CD4-positive, alpha-beta T cell treated with Interleukin-17A for 4 hours (primary cell): Measurements from ENCODE around the gene GCNT3.
"Not testable (repeated sequence)": the region's sequence is repeated elsewhere in the genome, so short reads cannot be mapped to it uniquely, and the experiment has no call there.

Source experiments
- DNase-seq: peaks from one replicate; pipeline ENCODE4 v3.0.0-alpha.2; 2020; ENCODE audit warnings: mixed read lengths

The GCNT3 gene

DNA sequence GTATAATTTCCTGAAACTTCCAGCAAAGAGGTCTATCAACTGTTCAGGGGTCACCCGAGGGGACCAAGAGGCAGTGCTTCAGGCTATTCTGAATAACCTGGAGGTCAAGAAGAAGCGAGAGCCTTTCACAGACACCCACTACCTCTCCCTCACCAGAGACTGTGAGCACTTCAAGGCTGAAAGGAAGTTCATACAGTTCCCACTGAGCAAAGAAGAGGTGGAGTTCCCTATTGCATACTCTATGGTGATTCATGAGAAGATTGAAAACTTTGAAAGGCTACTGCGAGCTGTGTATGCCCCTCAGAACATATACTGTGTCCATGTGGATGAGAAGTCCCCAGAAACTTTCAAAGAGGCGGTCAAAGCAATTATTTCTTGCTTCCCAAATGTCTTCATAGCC, 6.8 kb downstream of the GCNT3 start:
- DNase-seq, result no peak

DNA sequence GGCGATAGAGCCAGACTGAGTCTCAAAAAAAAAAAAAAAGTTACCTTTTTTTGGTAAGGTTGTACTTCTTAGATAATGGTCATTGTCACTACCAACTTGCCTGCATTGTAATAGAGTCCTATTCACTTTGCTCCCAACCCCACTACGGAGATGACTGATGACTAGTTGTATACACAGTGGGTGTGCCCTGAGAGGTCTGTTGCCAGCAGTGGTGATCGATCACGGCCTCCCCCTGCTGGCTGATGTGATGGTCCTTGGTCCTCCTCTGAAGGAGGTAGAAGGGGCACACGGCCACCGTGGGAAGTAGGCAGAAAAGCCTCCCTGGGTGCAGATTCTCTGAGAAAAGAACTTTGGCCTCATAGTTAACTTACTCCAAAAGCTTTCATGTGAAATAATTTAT, 10.7 kb downstream of the GCNT3 start:
- peak; percentile 25 for DNase-seq

DNA sequence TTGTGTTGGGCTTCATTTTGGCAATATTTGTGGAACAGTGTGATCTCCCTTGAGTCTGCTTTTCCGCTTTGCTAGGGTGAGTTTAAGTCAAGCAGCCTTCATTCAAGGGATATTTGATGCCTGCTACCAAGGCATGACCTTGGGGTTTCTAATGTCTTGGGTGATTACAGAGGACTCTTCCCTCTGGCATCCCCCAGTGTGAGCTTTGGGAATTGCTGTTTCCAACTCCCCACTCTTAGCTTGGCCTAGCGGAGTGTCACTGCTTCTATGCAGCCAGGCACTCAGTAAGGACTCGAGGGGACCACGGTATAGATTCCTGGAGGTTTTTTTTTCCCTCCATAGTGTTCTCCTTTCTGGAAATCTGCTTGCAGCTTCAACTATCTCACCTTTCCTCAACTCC, 21.1 kb downstream of the GCNT3 start:
- DNase-seq, result no peak

- no peak for DNase-seq
These were observed 24.6 kb downstream of the GCNT3 start for GRCh38 chr15:59636184-59636583.

- not testable (repeated sequence) for DNase-seq
These were observed 25.9 kb downstream of the GCNT3 start for GRCh38 chr15:59637507-59637906.

- DNase-seq, result no peak
These were observed 30.8 kb downstream of the GCNT3 start for GRCh38 chr15:59642351-59642750.

- no peak for DNase-seq
These were observed 33.2 kb downstream of the GCNT3 start for GRCh38 chr15:59644756-59645155.

- not testable (repeated sequence) for DNase-seq
These were observed 34.2 kb downstream of the GCNT3 start for GRCh38 chr15:59645812-59646211.

DNA sequence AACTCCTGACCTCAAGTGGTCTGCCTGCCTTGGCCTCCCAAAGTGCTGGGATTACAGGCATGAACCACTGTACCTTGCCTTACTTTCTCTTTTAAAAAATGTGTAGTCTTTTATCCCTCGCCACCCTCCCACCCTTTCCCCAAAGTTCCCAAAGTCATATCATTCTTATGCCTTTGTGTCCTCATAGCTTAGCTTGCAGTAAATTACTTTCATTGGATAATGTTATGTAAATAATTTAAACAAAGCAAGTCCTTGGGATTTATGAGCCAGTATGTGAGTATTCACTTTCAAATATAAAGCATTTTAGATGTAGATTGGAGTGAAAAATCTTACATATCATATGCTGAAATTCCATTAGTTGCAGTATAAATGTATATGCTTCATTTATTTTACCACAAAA, 34.7 kb downstream of the GCNT3 start:
- no peak for DNase-seq

DNA sequence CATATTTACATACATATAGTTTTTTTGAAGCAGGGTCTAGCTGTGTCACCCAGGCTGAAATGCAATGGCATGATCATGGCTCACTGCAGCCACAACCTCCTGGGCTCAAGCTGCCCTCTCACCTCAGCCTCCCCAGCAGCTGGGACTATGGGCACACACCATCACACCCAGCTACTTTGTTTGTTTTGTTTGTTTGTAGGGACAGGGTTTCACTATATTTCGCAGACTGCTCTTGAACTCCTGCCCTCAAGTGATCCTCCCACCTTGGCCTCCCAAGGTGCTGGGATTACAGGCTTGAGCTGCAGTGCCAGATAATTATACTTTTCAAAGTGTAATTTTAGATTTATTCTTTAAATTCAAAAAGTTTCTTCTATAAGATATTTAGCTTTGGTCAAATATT, 35.5 kb downstream of the GCNT3 start:
- no peak for DNase-seq

DNA sequence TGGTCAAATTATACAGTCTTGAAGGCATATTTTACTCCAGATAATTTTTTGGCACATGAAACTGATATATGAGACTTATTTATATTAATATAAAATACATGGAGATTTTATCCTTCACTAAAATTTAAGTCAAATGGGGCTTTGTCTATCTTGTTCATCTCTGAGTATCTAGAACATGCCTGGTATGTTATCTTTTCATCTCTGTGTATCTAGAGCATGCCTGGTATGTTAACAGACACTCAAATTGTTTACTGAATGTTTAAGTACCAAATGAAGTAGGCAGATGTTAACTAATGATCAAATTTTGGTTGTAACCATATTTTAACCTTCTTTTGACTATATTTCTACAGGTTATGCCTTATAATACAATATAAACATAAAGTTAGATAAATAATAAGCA, 38.0 kb downstream of the GCNT3 start:
- no peak for DNase-seq

DNA sequence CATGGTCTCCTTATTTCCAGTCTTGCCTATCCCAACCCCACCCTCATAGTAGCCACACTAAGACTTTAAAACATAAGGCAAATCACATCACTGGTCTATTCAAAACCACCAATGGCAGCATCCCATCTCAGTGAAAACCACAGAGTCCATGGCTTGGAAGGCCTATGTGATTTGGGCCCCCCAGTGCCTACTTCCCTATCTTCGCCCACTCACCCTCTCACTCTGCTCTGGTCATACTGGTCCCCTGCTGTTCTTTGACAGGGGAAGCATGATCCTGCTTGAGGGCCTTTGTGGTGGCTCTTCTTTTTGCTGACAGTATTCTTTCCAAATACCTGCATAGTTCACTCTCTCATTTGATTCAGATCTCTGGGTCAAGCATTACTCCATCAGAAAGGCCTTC, 42.5 kb downstream of the GCNT3 start:
- DNase-seq, result no peak

DNA sequence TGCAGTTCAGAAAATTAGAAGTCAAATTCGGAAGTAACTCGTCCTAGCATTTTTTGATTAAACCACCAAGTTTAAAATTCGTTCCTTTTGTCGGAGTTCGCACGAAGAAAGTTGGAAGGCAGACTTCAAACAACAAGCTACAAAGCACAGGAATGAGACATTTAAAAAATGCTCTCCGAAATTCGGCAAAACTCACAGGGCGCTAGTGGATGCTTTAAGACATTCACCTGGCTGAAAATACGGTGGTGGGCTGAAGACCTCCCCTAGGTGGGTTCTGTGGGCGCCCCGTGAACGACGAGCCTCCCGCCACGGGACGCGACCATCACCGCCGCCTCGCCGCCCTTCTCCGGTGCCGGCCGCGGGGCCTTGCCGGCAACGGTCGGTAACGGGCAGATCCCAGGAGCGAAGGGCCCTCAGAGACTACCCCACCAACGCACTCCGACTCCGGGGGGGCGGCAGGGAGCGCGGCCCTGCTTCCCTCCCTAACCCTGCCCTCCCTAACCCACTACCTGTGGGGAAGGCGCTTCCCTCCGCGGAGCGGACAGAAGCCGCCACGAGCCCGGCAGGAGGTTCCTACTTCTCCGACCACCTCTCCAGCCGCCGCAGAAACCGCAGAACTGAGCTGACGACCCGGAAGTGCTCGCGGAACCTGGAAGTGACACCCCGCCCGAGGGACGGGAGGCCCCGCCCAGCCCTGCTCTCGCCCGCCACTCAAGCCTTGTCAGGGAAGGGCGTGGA, 45.5 kb downstream of the GCNT3 start, which contains the start of gene GTF2A2:
GTF2A2 (minus strand) TSS at position 619 of the 738 bp plus-strand sequence. CDS start 5,238 bp downstream, outside the sequence.
- DNase-seq, result peak; percentile 94

DNA sequence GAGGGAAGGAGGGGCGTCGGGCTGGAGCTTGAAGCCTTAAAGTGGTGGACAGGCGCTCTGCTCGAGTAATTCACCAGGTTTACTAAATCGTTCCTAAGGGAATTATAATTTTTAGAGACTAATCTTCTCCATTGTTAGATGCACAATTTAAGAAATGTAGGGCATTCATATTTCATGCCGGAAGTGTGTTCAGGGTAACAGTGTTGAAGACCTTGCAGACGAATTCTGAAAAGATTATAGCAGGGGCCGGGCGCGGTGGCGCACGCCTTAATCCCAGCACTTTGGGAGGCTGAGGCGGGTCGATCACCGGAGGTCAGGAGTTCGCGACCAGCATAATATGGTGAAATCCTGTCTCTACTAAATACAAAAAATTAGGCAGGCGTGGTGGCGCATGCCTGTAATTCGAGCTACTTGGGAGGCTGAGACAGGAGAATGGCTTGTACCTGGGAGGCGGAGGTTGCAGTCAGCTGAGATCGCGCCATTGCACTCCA, 46.1 kb downstream of the GCNT3 start:
- no peak for DNase-seq

- no peak for DNase-seq
These were observed 47.8 kb downstream of the GCNT3 start for GRCh38 chr15:59659366-59659765.

GRCh38 chr15:59662260-59662659, 50.7 kb downstream of the GCNT3 start:
- no peak for DNase-seq

DNA sequence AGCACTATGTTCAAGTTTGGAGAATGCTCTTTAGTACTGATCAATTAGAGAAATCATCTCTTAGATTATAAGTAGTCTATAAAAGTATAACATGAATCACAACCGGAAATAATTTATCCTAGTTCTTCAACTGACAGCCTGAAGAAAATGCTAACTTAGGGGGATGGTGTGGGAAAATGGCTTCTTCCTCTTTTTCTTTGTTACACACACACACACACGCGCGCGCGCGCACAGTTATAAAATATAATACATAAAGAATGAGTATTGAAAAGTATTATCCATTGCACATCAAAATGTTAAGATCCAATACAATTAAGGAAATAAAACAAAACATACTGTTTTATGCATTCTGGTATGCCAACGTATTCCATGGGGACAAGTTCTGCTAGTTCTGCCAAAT, 57.0 kb downstream of the GCNT3 start:
- no peak for DNase-seq
